NCI-H1930 (cell line): Measurements from ENCODE around the gene RTP2.

Experiments used
- DNase-seq, 2 experiments: peaks; one replicate each; lab custom pipeline; 2025; lab: John Stamatoyannopoulos, UW

Gene RTP2

DNA sequence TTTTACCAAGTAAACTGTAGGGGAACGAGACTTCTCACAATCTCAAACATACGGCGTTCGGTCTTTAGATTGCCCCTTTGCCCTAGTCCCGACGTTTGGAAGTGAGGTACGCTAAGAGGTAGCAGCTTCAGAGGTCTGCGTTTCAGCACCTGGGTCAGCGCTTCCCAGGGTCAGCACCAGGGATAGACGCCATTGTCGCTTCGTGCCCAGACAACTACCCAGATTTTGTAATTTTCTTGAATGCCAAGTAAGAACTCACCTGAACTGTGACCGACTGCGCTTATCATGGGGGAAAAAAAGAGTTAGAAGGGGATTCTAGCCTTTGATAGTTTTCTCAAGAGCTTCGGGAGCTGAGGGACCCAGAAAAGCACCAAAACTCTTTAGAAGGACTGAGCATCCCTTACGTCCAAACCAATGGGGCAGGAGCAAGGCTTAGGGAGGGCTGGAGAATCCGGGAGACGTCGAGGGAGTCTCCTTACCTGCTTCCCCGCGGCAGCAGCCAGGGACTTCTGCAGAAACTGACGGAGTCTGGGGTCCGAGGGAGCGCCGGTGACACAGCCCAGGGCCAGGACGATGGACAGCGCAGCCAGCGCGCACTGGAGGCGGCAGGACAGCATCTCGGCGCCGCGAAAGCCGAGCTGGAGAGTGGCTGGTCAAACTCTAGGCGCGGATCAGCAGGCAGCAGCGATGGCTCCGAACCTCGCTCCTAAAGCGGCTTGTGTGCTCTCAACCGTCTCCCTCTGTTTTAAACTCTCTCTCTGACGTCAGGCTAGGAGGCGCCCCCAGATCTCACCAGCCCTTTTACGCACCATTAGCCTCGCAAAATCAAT is 32.5 kb downstream of the RTP2 start, which contains the start of gene SST:
TSS of gene SST (minus strand) at position 720 of the 830 bp plus-strand sequence. CDS start at position 617, 103 bp downstream.
- DNase-seq = no peak

DNA sequence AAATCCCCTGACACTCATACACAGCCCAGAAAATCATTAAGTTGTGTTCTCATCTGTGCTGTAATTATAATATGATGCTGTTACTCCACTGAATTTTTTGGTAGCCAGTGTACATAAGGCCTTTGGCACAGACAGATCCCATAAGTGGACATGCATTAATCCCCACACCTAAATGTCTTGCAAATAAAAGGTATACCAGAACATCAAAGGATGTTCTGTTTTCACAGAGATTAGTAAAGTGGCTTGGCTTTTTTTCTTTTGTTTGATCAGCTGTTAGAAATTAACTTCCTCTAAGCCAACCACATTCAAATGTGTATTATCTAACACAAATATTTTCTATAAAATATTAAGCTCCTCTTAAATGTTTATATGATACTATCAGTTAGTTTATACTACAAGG is 34.8 kb downstream of the RTP2 start:
- peak; percentile 67 to 69 for DNase-seq

DNA sequence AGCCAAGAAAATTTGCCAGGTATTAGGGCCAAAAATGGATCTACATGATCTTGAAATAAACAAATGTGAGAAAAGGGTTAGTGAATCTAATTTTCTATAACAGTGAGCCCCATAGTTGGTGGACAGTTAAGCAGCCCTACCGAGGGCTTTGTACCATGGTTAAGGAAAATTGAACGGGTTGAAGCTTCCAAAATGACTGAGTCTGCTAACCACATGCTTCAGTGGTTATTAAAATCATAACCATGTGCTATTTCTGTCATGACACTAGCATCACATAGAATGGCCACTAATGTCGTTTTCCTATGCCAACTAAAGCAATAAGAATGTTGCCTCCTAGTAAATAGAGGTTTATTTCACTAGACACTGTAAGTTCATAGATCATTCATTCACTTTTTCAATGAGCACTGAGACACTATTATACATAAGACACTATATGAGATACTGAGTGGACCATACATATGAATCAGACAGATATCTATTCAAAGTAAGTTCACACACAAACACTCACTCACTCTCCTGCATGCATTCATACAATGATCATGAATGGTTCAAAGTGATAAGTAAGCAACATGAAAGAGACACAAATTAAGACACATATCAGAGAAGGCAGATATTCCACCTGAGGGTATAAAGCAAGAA is 36.5 kb downstream of the RTP2 start:
- no peak for DNase-seq

DNA sequence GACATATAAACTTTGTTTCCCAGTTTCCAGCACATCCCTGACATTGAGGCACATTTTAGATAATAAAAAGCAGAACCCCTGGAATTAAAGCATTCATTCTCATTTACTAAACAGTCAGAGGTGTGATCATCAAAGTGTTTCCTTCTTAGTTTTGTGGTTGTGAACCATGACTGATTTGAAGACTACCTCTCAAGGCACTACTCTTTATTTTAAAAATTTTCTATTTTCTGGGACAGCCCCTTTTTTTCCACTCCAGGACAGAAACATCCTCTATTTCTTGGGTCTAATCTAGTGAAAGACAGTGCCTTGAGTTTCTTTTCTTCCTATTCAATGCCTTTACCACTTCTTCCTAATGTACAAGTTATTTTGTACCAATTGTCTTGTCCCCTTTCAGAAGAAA is 37.3 kb downstream of the RTP2 start:
- no peak for DNase-seq

DNA sequence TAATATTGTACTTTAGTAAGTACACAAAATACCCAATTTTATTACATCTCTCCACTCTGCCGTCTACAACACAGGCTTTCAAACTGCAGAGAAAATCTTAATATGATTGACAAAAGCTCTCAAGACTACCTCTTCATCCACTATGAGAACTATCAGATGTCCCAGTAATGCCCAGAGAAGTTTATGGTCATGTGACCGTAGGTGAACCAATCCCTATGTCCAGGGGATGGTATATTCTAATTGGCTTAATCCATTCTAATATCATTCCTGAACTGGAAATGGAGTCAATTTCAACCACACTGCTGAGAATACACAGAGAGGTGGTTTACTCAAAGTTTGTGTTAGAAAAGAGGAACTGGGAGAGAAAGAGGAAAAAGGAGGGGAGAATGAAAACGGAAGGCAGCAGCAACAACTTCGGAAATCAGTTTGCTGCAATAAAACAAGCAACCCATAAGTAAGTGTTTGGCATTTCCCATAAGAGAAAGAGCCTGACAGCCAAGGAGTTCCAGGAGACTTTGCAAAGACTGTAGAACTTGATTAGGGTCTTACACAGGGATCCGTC is 39.4 kb downstream of the RTP2 start:
- DNase-seq = no peak

DNA sequence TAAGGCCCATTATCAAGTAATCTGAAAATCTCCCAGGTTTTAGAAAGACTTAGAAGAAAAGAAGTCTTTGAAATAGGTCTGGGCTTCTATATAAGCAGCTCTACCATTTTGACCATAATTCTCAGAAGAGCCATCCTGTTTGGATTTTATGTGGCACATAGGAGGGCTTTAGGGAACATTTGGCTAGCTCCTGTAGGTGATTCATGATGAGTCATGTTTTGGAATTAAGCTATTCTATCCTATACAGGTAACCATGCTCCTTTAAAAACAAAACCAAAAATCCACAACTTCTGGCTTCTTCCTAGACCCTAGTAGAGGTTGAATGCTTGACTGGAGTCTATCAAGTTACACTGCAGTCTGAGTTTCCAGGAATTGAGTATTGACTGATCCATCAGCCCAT is 41.1 kb downstream of the RTP2 start:
- DNase-seq = no peak

DNA sequence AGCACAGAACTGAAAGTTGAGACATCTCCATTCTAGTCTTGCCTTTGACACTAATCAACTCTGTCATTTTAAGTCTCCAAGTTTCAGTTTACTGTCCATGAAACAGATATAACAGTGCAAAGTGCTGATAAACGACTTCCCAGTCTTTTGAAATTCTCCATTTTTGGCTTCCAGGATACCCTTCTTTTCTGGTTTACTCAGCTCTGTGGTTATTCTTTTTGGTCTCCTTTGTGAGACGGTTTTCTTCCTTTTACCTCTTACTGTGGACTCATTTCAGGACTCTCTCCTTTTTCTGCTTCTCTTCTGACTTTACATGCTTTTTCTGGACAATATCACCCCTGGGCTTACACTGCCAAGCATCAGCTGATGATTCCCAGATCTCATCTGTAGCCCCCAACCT is 51.1 kb downstream of the RTP2 start:
- no peak for DNase-seq
